DOHH2 (cell line): Measurements from ENCODE around the gene MRPL53.
A peak's percentile ranks its signal among the peaks of the same experiment; 100 is the strongest.

ENCODE experiments used
- CTCF ChIP-seq: fragments of 200-600 bp; sonication (generic); IDR thresholded peaks from one replicate; pipeline ENCODE4 v1.5.1; 2014; ENCODE audit warnings: antibody characterized with exemption, mild to moderate bottlenecking, low read depth, low read length; ENCODE audit not compliant: poor library complexity, severe bottlenecking
- EZH2phosphoT487 ChIP-seq: fragments of 200-600 bp; sonication (generic); IDR thresholded peaks from 2 replicates; pipeline ENCODE4 v1.6.1; 2017; ENCODE audit warnings: borderline replicate concordance, mild to moderate bottlenecking, antibody characterized with exemption, low read length, moderate library complexity, mixed read lengths

GRCh38 chr2:74474899-74475298, 2.4 kb upstream of the MRPL53 start:
- TF ChIP-seq CTCF (peak; percentile 65), EZH2phosphoT487 (no peak)
